Astrocyte (in vitro differentiated cells and primary cell): Measurements from ENCODE around the gene AOC1.

ENCODE experiments used
- EZH2 ChIP-seq: IDR thresholded peaks from 2 replicates; pipeline ENCODE4 v1.6.1; 2012; ENCODE audit warnings: mild to moderate bottlenecking, low read length, inconsistent platforms; ENCODE audit not compliant: insufficient read depth
- TF ChIP-seq, protein P1 (sequence below): IDR thresholded peaks from 2 replicates; pipeline ENCODE4 v1.5.1; 2011; ENCODE audit warnings: low read depth, mild to moderate bottlenecking, inconsistent platforms, low read length, moderate library complexity; ENCODE audit not compliant: insufficient read depth

DNA sequence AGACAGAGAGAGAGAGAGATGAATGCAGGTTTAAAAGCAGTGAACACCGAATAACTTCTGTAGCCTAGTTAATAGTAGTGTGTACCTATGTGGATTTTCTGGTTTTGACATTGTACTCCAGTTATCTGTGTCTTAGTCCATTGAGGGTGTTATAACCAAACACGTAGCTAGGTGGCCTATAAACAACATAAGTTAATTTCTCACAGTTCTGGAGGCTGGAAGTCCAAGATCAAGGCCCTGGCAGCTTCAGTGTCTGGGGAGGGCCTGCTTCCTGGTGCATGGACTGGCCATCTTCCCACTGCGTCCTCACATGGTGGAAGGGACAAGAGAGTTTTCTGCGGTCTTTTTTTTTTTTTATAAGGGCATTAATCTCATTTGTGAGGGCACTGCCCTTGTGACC lies 23.5 kb downstream of the AOC1 start:
- TF ChIP-seq, protein P1, sequence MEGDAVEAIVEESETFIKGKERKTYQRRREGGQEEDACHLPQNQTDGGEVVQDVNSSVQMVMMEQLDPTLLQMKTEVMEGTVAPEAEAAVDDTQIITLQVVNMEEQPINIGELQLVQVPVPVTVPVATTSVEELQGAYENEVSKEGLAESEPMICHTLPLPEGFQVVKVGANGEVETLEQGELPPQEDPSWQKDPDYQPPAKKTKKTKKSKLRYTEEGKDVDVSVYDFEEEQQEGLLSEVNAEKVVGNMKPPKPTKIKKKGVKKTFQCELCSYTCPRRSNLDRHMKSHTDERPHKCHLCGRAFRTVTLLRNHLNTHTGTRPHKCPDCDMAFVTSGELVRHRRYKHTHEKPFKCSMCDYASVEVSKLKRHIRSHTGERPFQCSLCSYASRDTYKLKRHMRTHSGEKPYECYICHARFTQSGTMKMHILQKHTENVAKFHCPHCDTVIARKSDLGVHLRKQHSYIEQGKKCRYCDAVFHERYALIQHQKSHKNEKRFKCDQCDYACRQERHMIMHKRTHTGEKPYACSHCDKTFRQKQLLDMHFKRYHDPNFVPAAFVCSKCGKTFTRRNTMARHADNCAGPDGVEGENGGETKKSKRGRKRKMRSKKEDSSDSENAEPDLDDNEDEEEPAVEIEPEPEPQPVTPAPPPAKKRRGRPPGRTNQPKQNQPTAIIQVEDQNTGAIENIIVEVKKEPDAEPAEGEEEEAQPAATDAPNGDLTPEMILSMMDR: no peak
- no peak for TF ChIP-seq EZH2
